Measurements from ENCODE around the gene APLP2. TPM values are rescaled to one million over a fixed set of nuclear protein-coding genes. Genes with fewer than 3 reads are reported as not detected.

Gene APLP2
- total RNA-seq, 1 experiment from 2014 or later: 210 TPM

- no TSS peak for BruUV-seq (replicated peaks)
- H3K27me3 ChIP-seq (ENCODE audit: insufficient read depth, low read length): no peaks in the 10 kb centered on the region
- no peak for ATAC-seq
- ChIA-PET CTCF (no interaction called here), RAD21 (ENCODE audit: low non-redundant PET in 1 of 2, low total read pairs in 2 of 2, uncharacterized antibody in 2 of 2, unreplicated experiment in 2 of 2) (no interaction called here), POLR2A (no interaction called here)
- H4K20me1 ChIP-seq (ENCODE audit: insufficient read depth): 0 out of 2 replicates have a peak, but pooled peaks cover 3% of the 10 kb centered on the region
- no peak for TF ChIP-seq ZFX (IDR thresholded peaks at IDR 0.05)
- TF ChIP-seq SIN3A (IDR thresholded peaks at IDR 0.05; ENCODE audit: low read depth): no peak
- no peak for TF ChIP-seq SRF (IDR thresholded peaks at IDR 0.05; ENCODE audit: low read depth)
- no peak for TF ChIP-seq POLR2AphosphoS5 (IDR thresholded peaks at IDR 0.05; ENCODE audit: low read depth, low read length)
- no peak for TF ChIP-seq POLR2A (IDR thresholded peaks at IDR 0.05; ENCODE audit: borderline replicate concordance, extremely low read depth, insufficient read depth, insufficient read length)
- no peak for TF ChIP-seq FOSL1 (IDR thresholded peaks at IDR 0.05; ENCODE audit: low read depth)
- no peak for TF ChIP-seq ZNF274 (IDR thresholded peaks at IDR 0.05; ENCODE audit: low read depth, low read length)
- no peak for TF ChIP-seq CEBPB (IDR thresholded peaks at IDR 0.05; ENCODE audit: low read depth)
- TF ChIP-seq TCF7L2 (IDR thresholded peaks at IDR 0.05; ENCODE audit: borderline replicate concordance, extremely low read depth, insufficient read depth, insufficient read length): no peak
- TF ChIP-seq CTCF (IDR thresholded peaks at IDR 0.05 in 2 of 3, conservative IDR thresholded peaks at IDR 0.05 in 1 of 3; ENCODE audit: borderline replicate concordance in 1 of 3, insufficient read depth in 1 of 3, low read depth in 2 of 3, low read length in 2 of 3): no peak
- TF ChIP-seq EZH2 (IDR thresholded peaks at IDR 0.05): no peak
- H3K4me2 ChIP-seq (ENCODE audit: low read length): no peak overlapping the region
- no peak overlapping the region for H3K27ac ChIP-seq (ENCODE audit: low read depth, low read length)
- intact Hi-C loops (cut with micrococcal nuclease): no loop called here
- H3K9me3 ChIP-seq (ENCODE audit: control insufficient read depth in 1 of 2, insufficient read depth in 1 of 2, low read depth in 1 of 2, low read length in 2 of 2): no peaks in the 10 kb centered on the region
- H3K79me2 ChIP-seq (ENCODE audit: insufficient read depth, low read length): no peaks in the 10 kb centered on the region; the same call in 1 of the 2 replicates
- no peak for DNase-seq (ENCODE audit: low read depth, low spot score)
- peaks cover 0 to 15% of the 10 kb centered on the region in 2 experiments for H3K36me3 ChIP-seq (ENCODE audit: control insufficient read depth in 1 of 2, insufficient read depth in 2 of 2, low read length in 2 of 2)
- H3K4me1 ChIP-seq (ENCODE audit: control insufficient read depth in 1 of 2, insufficient read depth in 2 of 2, low read length in 2 of 2): no peaks in the 10 kb centered on the region
- no peaks in the 10 kb centered on the region for H3K9me2 ChIP-seq (ENCODE audit: insufficient read depth)
- H3K9ac ChIP-seq (ENCODE audit: low read length): no peak overlapping the region
- no peak overlapping the region for H3K4me3 ChIP-seq (replicated peaks in 1 of 2; ENCODE audit: low read depth in 1 of 2, low read length in 2 of 2)
- no peak overlapping the region for H2AFZ ChIP-seq (ENCODE audit: low read depth, low read length, poor library complexity, severe bottlenecking)
Measured at GRCh38 chr11:130114726-130115125, 45.0 kb downstream of the APLP2 start.
